H9 (cell line): Measurements from ENCODE around the gene BBX. TPM values are rescaled to one million over a fixed set of nuclear protein-coding genes. Genes with fewer than 3 reads are reported as not detected.

Source experiments
- DNase-seq: peaks from one replicate; pipeline ENCODE4 v3.0.0-alpha.2; 2017
- H2AFZ ChIP-seq: one replicate; pipeline ENCODE4 v1.6.1; 2013; ENCODE audit warnings: mild to moderate bottlenecking, low read length, control low read depth, moderate library complexity
- H2AK5ac ChIP-seq: 2 replicates; pipeline ENCODE4 v1.6.1; 2013; ENCODE audit warnings: low read length, control low read depth, mixed read lengths; ENCODE audit not compliant: insufficient read length
- H2BK120ac ChIP-seq: one replicate; pipeline ENCODE4 v1.6.1; 2013; ENCODE audit warnings: low read depth, mild to moderate bottlenecking, low read length, control low read depth, inconsistent platforms; ENCODE audit not compliant: poor library complexity, severe bottlenecking
- H2BK12ac ChIP-seq: 2 replicates; pipeline ENCODE4 v1.6.1; 2013; ENCODE audit warnings: low read length, control low read depth, mixed read lengths, low read depth; ENCODE audit not compliant: insufficient read length
- H2BK15ac ChIP-seq: 2 replicates; pipeline ENCODE4 v1.6.1; 2013; ENCODE audit warnings: low read depth, low read length, control low read depth
- H2BK20ac ChIP-seq: one replicate; pipeline ENCODE4 v1.6.1; 2013; ENCODE audit warnings: low read depth, mild to moderate bottlenecking, low read length, control low read depth, inconsistent platforms; ENCODE audit not compliant: poor library complexity, severe bottlenecking
- H2BK5ac ChIP-seq: 2 replicates; pipeline ENCODE4 v1.6.1; 2013; ENCODE audit warnings: low read length, control low read depth, mixed read lengths; ENCODE audit not compliant: insufficient read length
- H3K14ac ChIP-seq: 2 replicates; pipeline ENCODE4 v1.6.1; 2013; ENCODE audit warnings: low read length, control low read depth; ENCODE audit not compliant: insufficient read depth
- H3K18ac ChIP-seq: 2 replicates; pipeline ENCODE4 v1.6.1; 2013; ENCODE audit warnings: low read depth, mild to moderate bottlenecking, mixed read lengths, low read length, control low read depth; ENCODE audit not compliant: insufficient read length
- H3K23ac ChIP-seq: 2 replicates; pipeline ENCODE4 v1.6.1; 2013; ENCODE audit warnings: low read length, control low read depth, mixed read lengths, low read depth; ENCODE audit not compliant: insufficient read length
- H3K23me2 ChIP-seq: 2 replicates; pipeline ENCODE4 v1.6.1; 2013; ENCODE audit warnings: low read depth, mild to moderate bottlenecking, mixed read lengths, low read length, control low read depth; ENCODE audit not compliant: insufficient read length, poor library complexity, severe bottlenecking
- H3K27ac ChIP-seq: 2 replicates; pipeline ENCODE4 v1.5.1; 2013; ENCODE audit warnings: low read length, control low read depth, mixed read lengths, low read depth; ENCODE audit not compliant: insufficient read length
- H3K27me3 ChIP-seq: 2 replicates; pipeline ENCODE4 v1.6.1; 2013; ENCODE audit warnings: low read length, control low read depth, inconsistent platforms; ENCODE audit not compliant: insufficient read depth
- H3K4ac ChIP-seq: 2 replicates; pipeline ENCODE4 v1.6.1; 2013; ENCODE audit warnings: low read depth, mild to moderate bottlenecking, control low read depth, inconsistent platforms, low read length, moderate library complexity
- H3K4me1 ChIP-seq: 2 replicates; pipeline ENCODE4 v1.6.1; 2013; ENCODE audit warnings: low read length, control low read depth, inconsistent platforms; ENCODE audit not compliant: insufficient read depth
- H3K4me2 ChIP-seq: 2 replicates; pipeline ENCODE4 v1.6.1; 2013; ENCODE audit warnings: low read length, control low read depth, mixed read lengths; ENCODE audit not compliant: insufficient read length, insufficient read depth
- H3K56ac ChIP-seq: 2 replicates; pipeline ENCODE4 v1.6.1; 2013; ENCODE audit warnings: low read depth, mild to moderate bottlenecking, mixed read lengths, low read length, control low read depth; ENCODE audit not compliant: insufficient read length
- H3K79me1 ChIP-seq: 2 replicates; pipeline ENCODE4 v1.6.1; 2013; ENCODE audit warnings: low read depth, mild to moderate bottlenecking, moderate library complexity, low read length, control low read depth, inconsistent platforms; ENCODE audit not compliant: insufficient read depth, poor library complexity, severe bottlenecking
- H3K79me2 ChIP-seq: 2 replicates; pipeline ENCODE4 v1.6.1; 2013; ENCODE audit warnings: low read length, control low read depth, inconsistent platforms; ENCODE audit not compliant: insufficient read depth
- H3K9ac ChIP-seq: 2 replicates; pipeline ENCODE4 v1.6.1; 2013; ENCODE audit warnings: low read length, control low read depth, mixed read lengths; ENCODE audit not compliant: insufficient read length; ENCODE audit errors: extremely low read depth
- H3K9me3 ChIP-seq: one replicate; pipeline ENCODE4 v1.6.1; 2013; ENCODE audit warnings: low read depth, low read length, inconsistent platforms; ENCODE audit not compliant: control insufficient read depth
- H3T11ph ChIP-seq: one replicate; pipeline ENCODE4 v1.6.1; 2013; ENCODE audit warnings: mild to moderate bottlenecking, low read length, control low read depth, inconsistent platforms
- H4K20me1 ChIP-seq: one replicate; pipeline ENCODE4 v1.6.1; 2013; ENCODE audit not compliant: control insufficient read depth, insufficient read length, insufficient read depth
- H4K5ac ChIP-seq: 2 replicates; pipeline ENCODE4 v1.6.1; 2013; ENCODE audit warnings: low read depth, mild to moderate bottlenecking, mixed read lengths, low read length, control low read depth; ENCODE audit not compliant: insufficient read length
- H4K8ac ChIP-seq: replicated peaks from 2 replicates; pipeline ENCODE4 v1.6.1; 2013; ENCODE audit warnings: low read length, control low read depth, mixed read lengths, low read depth; ENCODE audit not compliant: insufficient read length
- H4K91ac ChIP-seq: 2 replicates; pipeline ENCODE4 v1.6.1; 2013; ENCODE audit warnings: low read depth, mild to moderate bottlenecking, moderate library complexity, mixed read lengths, low read length, control low read depth; ENCODE audit not compliant: insufficient read length
- H3K27ac Mint-ChIP-seq, 3 experiments: 2 replicates in 2 of 3; 3 replicates in 1 of 3; pipeline ENCODE4 v1.8.0; 2020 to 2021; ENCODE audit warnings: mixed read lengths in 3 of 3, mild to moderate bottlenecking in 1 of 3, moderate library complexity in 1 of 3
- H3K27me3 Mint-ChIP-seq: 2 replicates; pipeline ENCODE4 v1.8.0; 2021; ENCODE audit warnings: low read depth, mild to moderate bottlenecking, moderate library complexity, mixed read lengths
- H3K36me3 Mint-ChIP-seq, 3 experiments: 2 replicates in 2 of 3; 3 replicates in 1 of 3; pipeline ENCODE4 v1.8.0; 2020 to 2021; ENCODE audit warnings: low read depth in 3 of 3, mixed read lengths in 3 of 3; ENCODE audit not compliant: insufficient read depth in 1 of 3
- H3K4me1 Mint-ChIP-seq, 2 experiments: 2 replicates each; pipeline ENCODE4 v1.8.0; 2020; ENCODE audit warnings: mixed read lengths in 2 of 2
- H3K4me3 Mint-ChIP-seq, 2 experiments: 2 replicates in 1 of 2; 3 replicates in 1 of 2; pipeline ENCODE4 v1.8.0; 2020 to 2021; ENCODE audit warnings: mild to moderate bottlenecking in 2 of 2, mixed read lengths in 2 of 2, moderate library complexity in 1 of 2
- H3K9me3 Mint-ChIP-seq, 2 experiments: 2 replicates in 1 of 2; 3 replicates in 1 of 2; pipeline ENCODE4 v1.8.0; 2020; ENCODE audit warnings: mild to moderate bottlenecking in 2 of 2, mixed read lengths in 2 of 2, moderate library complexity in 1 of 2
- CTCF ChIP-seq: fragments of 200-600 bp; sonication (generic); conservative IDR thresholded peaks from 3 replicates; pipeline ENCODE4 v1.8.0; 2021; ENCODE audit warnings: antibody characterized with exemption, mild to moderate bottlenecking
- WGBS: extraction: QIAGEN DNeasy Blood & Tissue Kit; methylation state at CpG from one replicate; pipeline ENCODE4 v1.1.7; 2013; ENCODE audit warnings: missing lambda C conversion rate, low lambda C conversion rate, mixed read lengths; ENCODE audit not compliant: insufficient read length; ENCODE audit errors: extremely low coverage; 5-methylcytosine and 5-hydroxymethylcytosine counted together
- total RNA-seq: library from RNA; stranded (reverse); gene quantifications from 2 replicates; pipeline ENCODE4 v1.2.1, GENCODE V29; 2021

Gene BBX
- total RNA-seq, 1 experiment from 2014 or later = 34.8 TPM

DNA sequence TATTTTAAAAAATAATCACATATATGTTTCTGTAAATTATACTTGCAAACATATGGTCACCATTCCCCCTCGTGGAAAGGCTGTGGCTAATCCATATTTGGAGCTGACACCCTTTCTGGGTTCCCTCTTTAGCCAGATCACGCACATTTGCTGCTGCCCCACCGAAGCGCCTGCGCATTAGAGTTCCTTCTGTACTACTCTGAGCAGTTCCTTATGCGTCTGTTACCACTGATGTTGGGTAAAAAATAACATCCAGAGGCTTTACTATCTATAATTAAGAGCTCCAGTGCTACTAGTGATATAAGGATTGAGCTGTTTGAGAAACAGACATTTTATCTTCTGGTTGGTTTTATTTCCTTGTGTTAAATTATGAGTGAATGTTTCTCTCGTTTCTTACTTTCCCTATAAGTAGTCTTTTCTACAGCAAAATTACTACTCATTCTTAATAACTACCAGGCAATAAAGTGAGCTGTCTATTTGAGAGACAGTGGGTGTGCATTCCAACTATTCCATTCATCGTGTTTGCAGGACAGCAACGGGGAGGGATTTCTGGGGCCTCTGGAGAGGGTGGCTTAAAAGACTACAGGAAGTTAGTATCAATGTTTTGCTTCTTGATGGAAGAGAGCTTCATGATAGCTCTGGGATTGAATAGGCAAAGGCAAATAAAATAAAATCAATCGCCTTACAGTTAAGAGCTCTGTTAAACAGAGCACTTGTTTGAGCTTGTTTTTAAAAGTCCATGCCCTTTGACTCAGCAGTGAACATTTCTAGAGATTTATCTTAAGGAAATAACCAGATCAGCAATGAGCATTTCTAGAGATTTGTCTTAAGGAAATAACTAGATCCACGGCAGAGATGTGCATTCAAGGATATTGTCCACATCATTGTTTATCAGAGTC lies 322.9 kb downstream of the BBX start:
- Mint-ChIP-seq H3K9me3 (no peaks in the 10 kb centered on the region), H3K4me1 (peaks cover 23 to 24% of the 10 kb centered on the region in 2 experiments), H3K27ac (no peak overlapping the region; a peak in 1 of 7 replicates), H3K4me3 (no peak overlapping the region), H3K27me3 (no peaks in the 10 kb centered on the region), H3K36me3 (peaks cover 0 to under 1% (median 0%) of the 10 kb centered on the region in 3 experiments; a peak in 1 of 7 replicates)
- Histone ChIP-seq H3K27ac (no peak overlapping the region), H3K18ac (no peak overlapping the region), H3K9ac (no peak overlapping the region), H4K8ac (no peak overlapping the region), H2BK20ac (no peak overlapping the region), H4K20me1 (no peaks in the 10 kb centered on the region), H2BK5ac (no peak overlapping the region), H3K23me2 (no peaks in the 10 kb centered on the region), H2BK120ac (no peak overlapping the region), H2AFZ (no peak overlapping the region), H3K23ac (no peak overlapping the region), H3K4me2 (no peak overlapping the region), H4K5ac (no peak overlapping the region), H3K79me1 (no peaks in the 10 kb centered on the region), H3K56ac (no peak overlapping the region), H3T11ph (no peak overlapping the region), H3K79me2 (no peaks in the 10 kb centered on the region), H4K91ac (no peak overlapping the region), H2BK15ac (no peak overlapping the region), H2AK5ac (no peak overlapping the region), H3K4me1 (peaks cover 4% of the 10 kb centered on the region; the same call in 1 of the 2 replicates), H2BK12ac (no peak overlapping the region), H3K9me3 (no peaks in the 10 kb centered on the region), H3K27me3 (no peaks in the 10 kb centered on the region), H3K14ac (no peak overlapping the region), H3K4ac (no peak overlapping the region)
- no peak for TF ChIP-seq CTCF
- DNase-seq = no peak
- no CpG with 5 or more reads among the region's 11 CpGs for WGBS
